Ishikawa (cell line): ENCODE measurements around the gene NR2F2.

ENCODE experiments used
- CEBPB ChIP-seq: IDR thresholded peaks from 2 replicates; pipeline ENCODE4 v1.6.1; 2012
- CREB1 ChIP-seq: IDR thresholded peaks from 2 replicates; pipeline ENCODE4 v1.6.1; 2012; ENCODE audit warnings: low read depth
- EGR1 ChIP-seq: IDR thresholded peaks from 2 replicates; pipeline ENCODE4 v1.6.1; 2012
- EP300 ChIP-seq: IDR thresholded peaks from 2 replicates; pipeline ENCODE4 v1.6.1; 2012; ENCODE audit warnings: borderline replicate concordance
- FOXM1 ChIP-seq: IDR thresholded peaks from 2 replicates; pipeline ENCODE4 v1.6.1; 2012; ENCODE audit warnings: low read depth, borderline replicate concordance
- MAX ChIP-seq: IDR thresholded peaks from 2 replicates; pipeline ENCODE4 v1.6.1; 2012
- NFIC ChIP-seq: IDR thresholded peaks from 2 replicates; pipeline ENCODE4 v1.6.1; 2012
- RAD21 ChIP-seq: IDR thresholded peaks from 2 replicates; pipeline ENCODE4 v1.6.1; 2012; ENCODE audit warnings: low read depth
- REST ChIP-seq: IDR thresholded peaks from 2 replicates; pipeline ENCODE4 v1.6.1; 2012; ENCODE audit warnings: low read depth, mild to moderate bottlenecking
- TAF1 ChIP-seq: IDR thresholded peaks from 2 replicates; pipeline ENCODE4 v1.6.1; 2012; ENCODE audit warnings: low read depth, mild to moderate bottlenecking
- TCF12 ChIP-seq: IDR thresholded peaks from 2 replicates; pipeline ENCODE4 v1.6.1; 2012; ENCODE audit warnings: low read depth
- TEAD4 ChIP-seq: IDR thresholded peaks from 2 replicates; pipeline ENCODE4 v1.6.1; 2012
- USF1 ChIP-seq: IDR thresholded peaks from 2 replicates; pipeline ENCODE4 v1.6.1; 2012
- YY1 ChIP-seq: IDR thresholded peaks from 2 replicates; pipeline ENCODE4 v1.6.1; 2012; ENCODE audit warnings: low read depth
- ZBTB7A ChIP-seq: IDR thresholded peaks from 2 replicates; pipeline ENCODE4 v1.6.1; 2012; ENCODE audit warnings: low read depth

The NR2F2 gene

GRCh38 chr15:96347181-96348111 lies 16.9 kb downstream of the NR2F2 start:
- TF ChIP-seq REST, result no peak
- TF ChIP-seq RAD21, result no peak

- TF ChIP-seq ZBTB7A (no peak), TEAD4 (no peak), FOXM1 (no peak), REST (no peak), TAF1 (no peak), CEBPB (no peak), CREB1 (no peak)
Observed at GRCh38 chr15:96348112-96349027, 17.9 kb downstream of the NR2F2 start.

GRCh38 chr15:96349034-96349856 lies 18.7 kb downstream of the NR2F2 start:
- no peak for TF ChIP-seq CREB1
- TF ChIP-seq NFIC, result no peak
- TF ChIP-seq TEAD4, result no peak
- no peak for TF ChIP-seq RAD21
- no peak for TF ChIP-seq YY1
- TF ChIP-seq FOXM1, result no peak
- no peak for TF ChIP-seq EGR1
- no peak for TF ChIP-seq MAX
- TF ChIP-seq EP300, result no peak
- no peak for TF ChIP-seq TAF1
- TF ChIP-seq TCF12, result no peak
- TF ChIP-seq ZBTB7A, result no peak
- no peak for TF ChIP-seq USF1
- no peak for TF ChIP-seq REST
- TF ChIP-seq CEBPB, result no peak
